Stomach smooth muscle (tissue), 2 donors: ENCODE data around the gene KCNJ14.

Experiments used
- H3K27ac ChIP-seq: one replicate; pipeline ENCODE4 v1.7.0; 2013; ENCODE audit warnings: mild to moderate bottlenecking, low read length, inconsistent platforms
- H3K27me3 ChIP-seq, 2 donors: one replicate each; pipeline ENCODE4 v1.7.0; 2013; ENCODE audit warnings: low read length in 2 of 2; ENCODE audit not compliant: insufficient read depth in 2 of 2, control insufficient read depth in 1 of 2
- H3K36me3 ChIP-seq, 2 donors: one replicate each; pipeline ENCODE4 v1.7.0; 2013; ENCODE audit warnings: low read length in 2 of 2; ENCODE audit not compliant: control insufficient read depth in 2 of 2, insufficient read depth in 2 of 2
- H3K4me1 ChIP-seq: one replicate; pipeline ENCODE4 v1.7.0; 2013; ENCODE audit warnings: low read length; ENCODE audit not compliant: control insufficient read depth, insufficient read depth
- H3K4me3 ChIP-seq, 2 donors: one replicate each; pipeline ENCODE4 v1.7.0; 2013; ENCODE audit warnings: low read length in 2 of 2
- H3K9ac ChIP-seq, 2 donors: one replicate each; pipeline ENCODE4 v1.7.0; 2013; ENCODE audit warnings: low read length in 2 of 2, mild to moderate bottlenecking in 1 of 2
- H3K9me3 ChIP-seq, 2 donors: one replicate each; pipeline ENCODE4 v1.7.0; 2013; ENCODE audit warnings: low read length in 2 of 2; ENCODE audit not compliant: control insufficient read depth in 2 of 2
- donor health status: healthy.
- donor health status: Pancreatic carcinoma.

Gene KCNJ14

DNA sequence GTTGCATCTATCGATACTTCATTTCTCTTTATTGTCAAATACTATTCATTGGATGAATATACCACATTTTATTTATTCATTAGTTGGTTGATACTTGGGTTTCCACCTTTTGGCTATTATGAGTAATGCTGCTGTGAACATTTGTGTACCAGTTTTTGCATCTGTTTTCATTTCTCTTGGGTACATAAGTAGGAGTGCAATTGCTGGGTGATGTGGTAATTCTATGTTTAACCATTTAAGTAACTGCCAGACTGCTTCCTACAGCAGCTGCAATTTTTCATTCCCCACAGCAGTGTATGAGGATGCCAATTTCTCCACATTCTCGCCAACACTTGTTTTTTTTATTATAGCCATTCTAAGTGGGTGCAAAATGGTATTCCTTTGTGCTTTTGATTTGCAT lies 2.6 kb downstream of the KCNJ14 start:
- Histone ChIP-seq H3K9ac (no peak overlapping the region), H3K36me3 (peaks cover 3 to 7% of the 10 kb centered on the region in 2 donors), H3K27ac (no peak overlapping the region), H3K27me3 (no peaks in the 10 kb centered on the region), H3K4me3 (no peak overlapping the region), H3K9me3 (no peaks in the 10 kb centered on the region), H3K4me1 (no peaks in the 10 kb centered on the region)

GRCh38 chr19:48461651-48461981 lies 6.2 kb downstream of the KCNJ14 start:
- H3K36me3 ChIP-seq = no peaks in the 10 kb centered on the region
- H3K9ac ChIP-seq = no peak overlapping the region
- H3K4me3 ChIP-seq = no peak overlapping the region
- H3K4me1 ChIP-seq = no peaks in the 10 kb centered on the region
- no peaks in the 10 kb centered on the region for H3K27me3 ChIP-seq
- H3K27ac ChIP-seq = no peak overlapping the region
- H3K9me3 ChIP-seq = no peaks in the 10 kb centered on the region

GRCh38 chr19:48461982-48462655 lies 6.7 kb downstream of the KCNJ14 start:
- no peaks in the 10 kb centered on the region for H3K36me3 ChIP-seq
- H3K27ac ChIP-seq = no peak overlapping the region
- H3K4me3 ChIP-seq = no peak overlapping the region
- no peaks in the 10 kb centered on the region for H3K27me3 ChIP-seq
- H3K4me1 ChIP-seq = no peaks in the 10 kb centered on the region
- H3K9ac ChIP-seq = no peak overlapping the region
- H3K9me3 ChIP-seq = no peaks in the 10 kb centered on the region

- Histone ChIP-seq H3K27me3 (no peaks in the 10 kb centered on the region), H3K36me3 (no peaks in the 10 kb centered on the region), H3K27ac (no peak overlapping the region), H3K4me1 (peaks cover 9% of the 10 kb centered on the region), H3K9ac (no peak overlapping the region), H3K9me3 (no peaks in the 10 kb centered on the region), H3K4me3 (no peak overlapping the region)
Measured at GRCh38 chr19:48465215-48465614, 9.8 kb downstream of the KCNJ14 start.

GRCh38 chr19:48466561-48467325 lies 11.4 kb downstream of the KCNJ14 start:
- H3K27ac ChIP-seq = no peak overlapping the region
- H3K9ac ChIP-seq = no peak overlapping the region

GRCh38 chr19:48468772-48469288 lies 13.5 kb downstream of the KCNJ14 start:
- no peaks in the 10 kb centered on the region for H3K27me3 ChIP-seq
- H3K27ac ChIP-seq = peak overlapping the region; percentile 94
- peak overlapping the region; percentile 85 to 87 for H3K4me3 ChIP-seq
- H3K36me3 ChIP-seq = peaks cover 28 to 29% of the 10 kb centered on the region in 2 donors
- H3K4me1 ChIP-seq = peaks cover 16% of the 10 kb centered on the region
- peak overlapping the region; percentile 87 to 90 for H3K9ac ChIP-seq
- H3K9me3 ChIP-seq = no peaks in the 10 kb centered on the region

More at GRCh38 chr19:48466561-48467325, 11.4 kb downstream of the KCNJ14 start:
- Histone ChIP-seq H3K4me1 (peaks cover 16% of the 10 kb centered on the region), H3K27me3 (no peaks in the 10 kb centered on the region), H3K9me3 (no peaks in the 10 kb centered on the region), H3K36me3 (peaks cover 11% of the 10 kb centered on the region in 2 donors), H3K4me3 (no peak overlapping the region)

- H3K27me3 ChIP-seq = no peaks in the 10 kb centered on the region
- peak within 1 kb of the TSS; percentile 94 for H3K27ac ChIP-seq
- H3K9ac ChIP-seq = peak within 1 kb of the TSS; percentile 87 to 90
- H3K36me3 ChIP-seq = peaks cover 30 to 33% of the 10 kb centered on the region in 2 donors
- H3K4me3 ChIP-seq = peak within 1 kb of the TSS; percentile 85 to 87
- peaks cover 16% of the 10 kb centered on the region for H3K4me1 ChIP-seq
- no peaks in the 10 kb centered on the region for H3K9me3 ChIP-seq
Measured at GRCh38 chr19:48469289-48469881, 14.0 kb downstream of the KCNJ14 start, which contains the start of gene CYTH2. Gene CYTH2 (plus strand): TSS chr19:48469369. CDS start chr19:48469508, 139 bp downstream.

DNA sequence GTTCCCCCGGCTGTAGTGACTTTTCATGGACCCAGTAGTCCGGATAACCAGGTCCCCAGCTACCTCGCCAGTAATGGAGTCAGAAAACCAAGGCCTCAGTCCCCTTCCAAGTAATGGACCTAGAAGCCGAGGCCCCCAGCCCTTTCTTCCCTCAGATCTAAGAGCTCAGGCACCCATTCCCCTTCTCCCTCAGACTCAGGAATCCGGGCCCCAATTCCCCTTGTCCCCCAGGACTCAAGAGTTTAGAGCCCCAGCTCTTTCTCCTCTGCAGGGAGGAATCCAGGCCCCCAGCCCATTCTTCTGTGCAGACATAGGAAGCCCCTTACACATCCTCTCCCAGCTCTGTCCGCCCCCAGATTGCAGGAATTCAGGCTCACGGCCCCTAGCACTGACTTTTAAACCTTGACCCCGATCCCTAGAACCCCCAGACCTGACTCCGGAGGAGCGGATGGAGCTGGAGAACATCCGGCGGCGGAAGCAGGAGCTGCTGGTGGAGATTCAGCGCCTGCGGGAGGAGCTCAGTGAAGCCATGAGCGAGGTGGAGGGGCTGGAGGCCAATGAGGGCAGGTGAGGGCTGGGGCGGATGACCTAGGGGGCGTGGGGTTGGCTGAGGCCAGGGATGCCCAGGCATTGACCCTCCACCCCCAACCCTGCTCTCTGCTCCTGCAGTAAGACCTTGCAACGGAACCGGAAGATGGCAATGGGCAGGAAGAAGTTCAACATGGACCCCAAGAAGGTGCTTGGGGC lies 14.7 kb downstream of the KCNJ14 start:
- Histone ChIP-seq H3K27me3 (no peaks in the 10 kb centered on the region), H3K36me3 (peaks cover 38 to 40% of the 10 kb centered on the region in 2 donors), H3K27ac (peak overlapping the region; percentile 94), H3K4me1 (peaks cover 16% of the 10 kb centered on the region), H3K9me3 (no peaks in the 10 kb centered on the region), H3K4me3 (peak overlapping the region; percentile 85 to 87), H3K9ac (peak overlapping the region; percentile 72 to 87)

DNA sequence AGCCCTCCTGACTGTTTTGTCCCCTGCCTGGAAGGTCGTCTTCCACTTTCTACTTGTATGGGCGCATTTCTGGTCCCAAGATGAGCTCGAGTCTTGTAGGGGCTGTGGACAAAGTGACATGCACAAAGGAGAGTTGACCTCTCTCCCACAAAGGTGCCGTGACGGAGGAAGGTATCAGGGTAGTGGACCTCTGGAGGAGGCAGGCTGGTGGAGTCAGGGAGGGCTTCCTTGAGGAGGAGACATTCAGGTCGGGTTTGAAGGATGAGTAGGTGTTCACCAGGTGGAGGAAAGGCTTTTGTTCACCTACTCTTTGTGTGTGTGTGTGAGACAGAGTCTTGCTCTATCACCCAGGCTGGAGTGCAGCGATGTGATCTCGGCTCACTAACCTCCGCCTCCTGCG lies 15.5 kb downstream of the KCNJ14 start:
- H3K4me3 ChIP-seq = peak overlapping the region; percentile 85 to 87
- no peak overlapping the region for H3K27ac ChIP-seq
- peaks cover 45 to 47% of the 10 kb centered on the region in 2 donors for H3K36me3 ChIP-seq
- H3K4me1 ChIP-seq = peaks cover 16% of the 10 kb centered on the region
- H3K9me3 ChIP-seq = no peaks in the 10 kb centered on the region
- no peak overlapping the region for H3K9ac ChIP-seq
- no peaks in the 10 kb centered on the region for H3K27me3 ChIP-seq

DNA sequence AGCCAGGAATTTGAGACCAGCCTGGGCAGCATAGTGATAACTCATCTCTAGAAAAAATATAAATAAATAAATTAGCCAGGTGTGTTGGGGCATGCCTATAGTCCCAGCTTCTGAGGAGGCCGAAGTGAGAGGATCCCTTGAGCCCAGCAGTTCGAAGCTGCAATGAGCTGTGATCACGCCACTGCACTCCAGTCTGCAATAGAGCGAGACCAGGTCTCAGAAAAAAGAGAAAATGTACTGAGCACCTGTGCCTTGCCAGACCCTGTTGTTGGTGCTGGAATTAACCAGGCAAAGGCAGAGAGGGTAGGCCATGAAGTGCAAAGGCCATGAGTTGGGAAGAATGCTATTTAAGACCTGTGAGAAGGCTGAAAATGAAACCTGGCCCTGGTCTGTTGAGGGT lies 16.5 kb downstream of the KCNJ14 start:
- Histone ChIP-seq H3K4me1 (peaks cover 16% of the 10 kb centered on the region), H3K4me3 (no peak overlapping the region), H3K9ac (no peak overlapping the region), H3K27ac (no peak overlapping the region), H3K27me3 (no peaks in the 10 kb centered on the region), H3K36me3 (peaks cover 52 to 53% of the 10 kb centered on the region in 2 donors), H3K9me3 (no peaks in the 10 kb centered on the region)
